K562 (cell line): ENCODE data around the gene TFPT. TPM values are rescaled to one million over a fixed set of nuclear protein-coding genes. Genes with fewer than 3 reads are reported as not detected.

Experiments
- ATF3 ChIP-seq, 2 experiments: fragments of 450-650 bp in 1 of 2; sonication (generic) in 1 of 2; formaldehyde crosslinking in 1 of 2; IDR thresholded peaks in 1 of 2; conservative IDR thresholded peaks in 1 of 2; 2 replicates each; pipeline versions ENCODE4 v1.6.1 to v1.8.1; 2016 to 2023; ENCODE audit warnings: mild to moderate bottlenecking in 2 of 2, moderate library complexity in 2 of 2, inconsistent platforms in 1 of 2, missing genetic modification reagents in 1 of 2
- CLOCK ChIP-seq: fragments of 250-450 bp; sonication (Bioruptor Pico); IDR thresholded peaks from 2 replicates; pipeline ENCODE4 v1.4.0; 2020; ENCODE audit warnings: mild to moderate bottlenecking, moderate library complexity, borderline replicate concordance
- E2F6 ChIP-seq, 2 experiments: IDR thresholded peaks; 2 replicates each; pipeline ENCODE4 v1.6.1; 2011; ENCODE audit warnings: borderline replicate concordance in 1 of 2, control low read depth in 1 of 2, low read depth in 1 of 2, low read length in 1 of 2, mild to moderate bottlenecking in 1 of 2, mixed read lengths in 1 of 2, moderate library complexity in 1 of 2; ENCODE audit not compliant: insufficient read depth in 1 of 2, insufficient read length in 1 of 2, poor library complexity in 1 of 2, severe bottlenecking in 1 of 2; ENCODE audit errors: extremely low read depth in 1 of 2
- GATA2 ChIP-seq: sonication (generic); formaldehyde crosslinking; IDR thresholded peaks from 2 replicates; pipeline ENCODE4 v1.4.0; 2020; ENCODE audit warnings: mild to moderate bottlenecking, missing genetic modification reagents
- HDAC8 ChIP-seq: fragments of 450-650 bp; IDR thresholded peaks from 2 replicates; pipeline ENCODE4 v1.6.1; 2016; ENCODE audit warnings: mild to moderate bottlenecking, missing genetic modification characterization, moderate library complexity, missing compliant biosample characterization
- LARP7 ChIP-seq: fragments of 450-650 bp; IDR thresholded peaks from 2 replicates; pipeline ENCODE4 v1.6.1; 2016
- POLR2AphosphoS5 ChIP-seq: IDR thresholded peaks from 2 replicates; pipeline ENCODE4 v1.6.1; 2011; ENCODE audit warnings: mild to moderate bottlenecking, low read depth, low read length, moderate library complexity; ENCODE audit not compliant: control insufficient read depth, insufficient read depth
- POLR3G ChIP-seq: IDR thresholded peaks from 2 replicates; pipeline ENCODE4 v1.6.1; 2011; ENCODE audit not compliant: insufficient read length, insufficient replicate concordance; ENCODE audit errors: extremely low read depth
- PPARD ChIP-seq: fragments of 250-450 bp; sonication (Bioruptor Pico); IDR thresholded peaks from 2 replicates; pipeline ENCODE4 v1.8.0; 2022; ENCODE audit warnings: inconsistent platforms, mild to moderate bottlenecking, moderate library complexity
- SP2 ChIP-seq: IDR thresholded peaks from 2 replicates; pipeline ENCODE4 v1.6.1; 2011; ENCODE audit warnings: mild to moderate bottlenecking, low read depth, low read length, moderate library complexity; ENCODE audit not compliant: poor library complexity, severe bottlenecking; ENCODE audit errors: extremely low read depth
- TEAD1 ChIP-seq, 2 experiments: fragments of 450-650 bp in 1 of 2; sonication (generic) in 1 of 2; formaldehyde crosslinking; IDR thresholded peaks; 2 replicates each; pipeline versions ENCODE4 v1.4.0 to v1.8.0; 2020 to 2022; ENCODE audit warnings: mild to moderate bottlenecking in 2 of 2, missing genetic modification reagents in 1 of 2
- TFAM ChIP-seq: fragments of 250-450 bp; sonication (Bioruptor Pico); conservative IDR thresholded peaks from 2 replicates; pipeline ENCODE4 v1.5.0; 2021; ENCODE audit warnings: mild to moderate bottlenecking, moderate library complexity
- TSC22D4 ChIP-seq: fragments of 450-650 bp; IDR thresholded peaks from 2 replicates; pipeline ENCODE4 v1.6.1; 2016; ENCODE audit warnings: missing genetic modification characterization, missing biosample characterization, control low read depth
- ZBTB1 ChIP-seq: sonication (generic); formaldehyde crosslinking; IDR thresholded peaks from 2 replicates; pipeline ENCODE4 v1.8.1; 2023; ENCODE audit warnings: missing genetic modification reagents, low read depth, mild to moderate bottlenecking, borderline replicate concordance
- ZMIZ1 ChIP-seq, 2 experiments: fragments of 150-350 bp in 1 of 2; IDR thresholded peaks; 2 replicates each; pipeline ENCODE4 v1.6.1; 2012 to 2016; ENCODE audit warnings: low read depth in 2 of 2, low read length in 2 of 2, mild to moderate bottlenecking in 1 of 2, moderate library complexity in 1 of 2
- ZNF165 ChIP-seq: fragments of 250-450 bp; sonication (Bioruptor Pico); IDR thresholded peaks from 2 replicates; pipeline ENCODE4 v1.4.0; 2020; ENCODE audit warnings: borderline replicate concordance
- ZNF197 ChIP-seq: fragments of 200-800 bp; sonication (Bioruptor generic); IDR thresholded peaks from 2 replicates; pipeline ENCODE4 v1.6.1; 2016; ENCODE audit warnings: low read depth, missing genetic modification characterization, missing compliant biosample characterization
- polyA plus RNA-seq, 8 experiments: library from polyadenylated mRNA; depleted of rRNA in 4 of 8; stranded (reverse) in 5 of 8; unstranded in 3 of 8; fragments of >200 nt; fragmentation: Nextera tagmentation in 2 of 8; fragmentation: Illumina TruSeq in 1 of 8; extraction: Ambion mirVana in 2 of 8; extraction: Trizol in 1 of 8; gene quantifications; 2 replicates each; pipeline versions ENCODE4 v1.2.1 to v1.2.3, GENCODE V29; 2011 to 2014; ENCODE audit warnings: inconsistent platforms in 1 of 8, missing spikeins in 1 of 8
- total RNA-seq, 7 experiments: library from RNA; depleted of rRNA in 6 of 7; stranded (reverse); fragments of >200 nt in 6 of 7; fragmentation: Illumina TruSeq in 2 of 7; extraction: Trizol in 2 of 7; gene quantifications; 2 replicates each; pipeline versions ENCODE4 v1.2.1 to v1.2.3, GENCODE V29; 2011 to 2021; ENCODE audit warnings: low replicate concordance in 1 of 7

TFPT gene
- total and polyA plus RNA-seq, 9 of the 15 experiments (the other 6 are each of a cell fraction or from before 2014, with no cell fraction given), result 0.72 to 16.4 (median 9.2) TPM

- no peak for TF ChIP-seq ATF3 (IDR thresholded peaks at IDR 0.05)
- 0 out of 2 replicates have a peak, but pooled peaks have one; percentile 37 for TF ChIP-seq ATF3 (CRISPR knock-in tag; conservative IDR thresholded peaks at IDR 0.05)
- TF ChIP-seq CLOCK (CRISPR knock-in tag), result no peak
- no peak for TF ChIP-seq TSC22D4 (tag)
- TF ChIP-seq POLR2AphosphoS5, result peak; percentile 85
- TF ChIP-seq PPARD (CRISPR knock-in tag), result no peak
- no peak for TF ChIP-seq LARP7
- no peak for TF ChIP-seq ZBTB1 (CRISPR knock-in tag)
- peak in 1 of 2 experiments; percentile 72; a peak in 2 of 4 replicates for TF ChIP-seq TEAD1 (CRISPR knock-in tag; IDR thresholded peaks at IDR 0.05)
- no peak for TF ChIP-seq GATA2 (CRISPR knock-in tag)
- TF ChIP-seq ZMIZ1 (IDR thresholded peaks at IDR 0.05; ENCODE audit: low read depth in 2 of 2, low read length in 2 of 2), result no peak; a peak in 1 of 4 replicates
- TF ChIP-seq E2F6 (IDR thresholded peaks at IDR 0.05; ENCODE audit: borderline replicate concordance in 1 of 2, extremely low read depth in 1 of 2, insufficient read depth in 1 of 2, insufficient read length in 1 of 2, low read depth in 1 of 2, low read length in 1 of 2, poor library complexity in 1 of 2, severe bottlenecking in 1 of 2), result peak; percentile 90 to 94
- TF ChIP-seq SP2, result peak; percentile 84
- TF ChIP-seq HDAC8, result no peak
- no peak for TF ChIP-seq TFAM
- TF ChIP-seq POLR3G, result no peak
- no peak for TF ChIP-seq ZNF197 (CRISPR knock-in tag)
- TF ChIP-seq ZNF165 (CRISPR knock-in tag), result no peak
Observed at GRCh38 chr19:54159352-54160181, 44.1 kb upstream of the TFPT start, which contains the start of gene LENG1 (continued).
